Duodenal mucosa (tissue), 2 donors: ENCODE measurements around the gene PPM1J.

Experiments
- H3K27ac ChIP-seq: one replicate; pipeline ENCODE4 v1.7.0; 2013; ENCODE audit warnings: low read depth, low read length
- H3K27me3 ChIP-seq, 2 donors: one replicate each; pipeline ENCODE4 v1.7.0; 2013; ENCODE audit warnings: low read length in 2 of 2, control low read depth in 1 of 2; ENCODE audit not compliant: insufficient read depth in 2 of 2, control insufficient read depth in 1 of 2
- H3K36me3 ChIP-seq, 2 donors: one replicate each; pipeline ENCODE4 v1.7.0; 2013; ENCODE audit warnings: low read length in 2 of 2, control low read depth in 1 of 2; ENCODE audit not compliant: insufficient read depth in 2 of 2, control insufficient read depth in 1 of 2
- H3K4me1 ChIP-seq, 2 donors: one replicate each; pipeline ENCODE4 v1.7.0; 2013; ENCODE audit warnings: low read length in 2 of 2, control low read depth in 1 of 2; ENCODE audit not compliant: insufficient read depth in 2 of 2, control insufficient read depth in 1 of 2
- H3K4me3 ChIP-seq, 2 donors: one replicate each; pipeline ENCODE4 v1.7.0; 2013; ENCODE audit warnings: low read length in 2 of 2, low read depth in 1 of 2
- H3K9ac ChIP-seq, 2 donors: one replicate each; pipeline ENCODE4 v1.7.0; 2013; ENCODE audit warnings: low read length in 2 of 2, low read depth in 1 of 2
- H3K9me3 ChIP-seq, 2 donors: one replicate each; pipeline ENCODE4 v1.7.0; 2013; ENCODE audit warnings: low read length in 2 of 2, control low read depth in 1 of 2; ENCODE audit not compliant: control insufficient read depth in 1 of 2

Gene PPM1J

DNA sequence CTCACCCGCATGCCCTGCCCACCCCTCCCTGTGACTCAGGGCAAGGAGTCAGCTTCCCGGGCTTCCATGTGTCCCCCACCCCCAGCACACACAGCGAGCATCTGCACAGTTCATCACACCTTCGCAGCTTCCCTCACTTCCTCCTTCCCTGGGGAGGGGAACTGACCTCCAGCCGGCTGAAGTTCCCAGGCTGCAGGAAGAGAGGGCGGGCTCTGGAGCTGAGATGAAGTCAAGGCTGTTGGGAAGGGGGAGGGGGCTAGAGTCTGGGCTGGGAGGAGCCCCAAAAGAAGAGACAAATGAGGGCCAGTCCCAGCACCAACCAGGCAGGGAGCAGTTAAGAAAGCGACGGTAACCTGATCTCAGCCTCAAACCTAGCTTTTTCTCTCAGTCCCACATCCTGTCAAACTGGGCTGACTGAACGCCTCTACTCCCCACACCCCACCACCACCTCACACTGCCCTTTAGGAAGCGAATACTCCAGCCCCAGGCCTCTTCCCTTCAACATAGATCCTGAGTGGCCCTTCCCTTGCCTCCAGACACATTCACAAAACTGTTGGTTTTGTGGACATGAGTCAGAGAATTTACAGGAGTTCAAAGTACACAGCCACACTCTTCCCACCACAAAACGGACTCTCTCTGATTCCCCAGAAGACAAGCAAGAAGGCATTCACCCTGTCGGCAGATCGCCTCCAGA is 10.1 kb downstream of the PPM1J start:
- Histone ChIP-seq H3K4me3 (peak overlapping the region; percentile 82 to 85), H3K4me1 (peaks cover 49 to 58% of the 10 kb centered on the region in 2 donors), H3K27me3 (no peaks in the 10 kb centered on the region), H3K27ac (peak overlapping the region; percentile 93), H3K9me3 (no peaks in the 10 kb centered on the region), H3K9ac (peak overlapping the region; percentile 82 to 94), H3K36me3 (peaks cover 17 to 19% of the 10 kb centered on the region in 2 donors)

- Histone ChIP-seq H3K4me3 (peak overlapping the region; percentile 82 to 85), H3K9me3 (no peaks in the 10 kb centered on the region), H3K27me3 (no peaks in the 10 kb centered on the region), H3K9ac (peak overlapping the region; percentile 82 to 94), H3K4me1 (peaks cover 55 to 65% of the 10 kb centered on the region in 2 donors), H3K36me3 (peaks cover 17 to 19% of the 10 kb centered on the region in 2 donors), H3K27ac (peak overlapping the region; percentile 93)
These were observed 10.7 kb downstream of the PPM1J start for GRCh38 chr1:112704391-112704933.

DNA sequence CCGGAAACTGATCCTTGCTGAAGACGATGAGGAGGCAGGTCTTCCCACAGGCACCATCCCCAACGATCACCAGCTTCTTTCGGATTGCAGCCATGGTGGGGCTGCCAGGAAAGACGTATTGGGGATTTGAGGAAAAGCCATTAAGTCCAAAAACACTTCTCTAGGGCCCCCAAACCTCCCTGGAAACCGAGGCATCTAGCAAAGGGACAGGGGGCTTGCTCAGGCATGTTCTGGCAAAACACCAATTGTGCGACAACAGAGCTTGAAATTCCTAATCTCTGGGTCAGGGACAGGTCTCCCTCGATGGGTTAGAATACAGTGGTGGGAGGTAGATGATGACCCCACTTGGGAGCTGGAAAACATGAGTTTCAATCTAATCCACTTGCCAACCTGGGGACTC is 11.4 kb downstream of the PPM1J start:
- peak overlapping the region in 1 of 2 donors; percentile 85 for H3K4me3 ChIP-seq
- H3K9me3 ChIP-seq = no peaks in the 10 kb centered on the region
- no peak overlapping the region for H3K27ac ChIP-seq
- no peaks in the 10 kb centered on the region for H3K27me3 ChIP-seq
- peaks cover 17 to 19% of the 10 kb centered on the region in 2 donors for H3K36me3 ChIP-seq
- peak overlapping the region in 1 of 2 donors; percentile 94 for H3K9ac ChIP-seq
- H3K4me1 ChIP-seq = peaks cover 60 to 70% of the 10 kb centered on the region in 2 donors

- H3K27ac ChIP-seq = no peak overlapping the region
- peaks cover 17 to 29% of the 10 kb centered on the region in 2 donors for H3K36me3 ChIP-seq
- H3K9ac ChIP-seq = no peak overlapping the region
- H3K4me3 ChIP-seq = no peak overlapping the region
- H3K9me3 ChIP-seq = no peaks in the 10 kb centered on the region
- H3K4me1 ChIP-seq = peaks cover 67 to 77% of the 10 kb centered on the region in 2 donors
- no peaks in the 10 kb centered on the region for H3K27me3 ChIP-seq
These were observed 12.5 kb downstream of the PPM1J start for GRCh38 chr1:112702420-112703261.

DNA sequence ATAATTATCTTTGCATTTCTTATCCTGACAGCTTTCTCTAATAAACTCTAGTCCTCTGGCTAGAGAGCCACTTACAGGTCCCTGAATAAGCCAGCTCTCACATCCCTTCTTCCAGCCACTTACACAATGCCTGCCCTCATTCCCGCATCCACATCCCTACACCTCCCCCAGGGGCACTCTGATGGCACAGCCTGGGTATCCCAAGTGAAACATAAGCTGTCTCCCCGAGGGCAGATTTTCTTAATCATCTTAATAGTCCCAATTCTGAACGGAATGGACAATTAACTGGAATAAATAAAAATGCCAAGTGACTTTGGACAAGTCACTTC is 13.1 kb downstream of the PPM1J start:
- Histone ChIP-seq H3K27me3 (no peaks in the 10 kb centered on the region), H3K4me1 (peaks cover 65 to 74% of the 10 kb centered on the region in 2 donors), H3K9ac (no peak overlapping the region), H3K36me3 (peaks cover 17 to 31% of the 10 kb centered on the region in 2 donors), H3K9me3 (no peaks in the 10 kb centered on the region), H3K4me3 (no peak overlapping the region), H3K27ac (peak overlapping the region; percentile 13)

DNA sequence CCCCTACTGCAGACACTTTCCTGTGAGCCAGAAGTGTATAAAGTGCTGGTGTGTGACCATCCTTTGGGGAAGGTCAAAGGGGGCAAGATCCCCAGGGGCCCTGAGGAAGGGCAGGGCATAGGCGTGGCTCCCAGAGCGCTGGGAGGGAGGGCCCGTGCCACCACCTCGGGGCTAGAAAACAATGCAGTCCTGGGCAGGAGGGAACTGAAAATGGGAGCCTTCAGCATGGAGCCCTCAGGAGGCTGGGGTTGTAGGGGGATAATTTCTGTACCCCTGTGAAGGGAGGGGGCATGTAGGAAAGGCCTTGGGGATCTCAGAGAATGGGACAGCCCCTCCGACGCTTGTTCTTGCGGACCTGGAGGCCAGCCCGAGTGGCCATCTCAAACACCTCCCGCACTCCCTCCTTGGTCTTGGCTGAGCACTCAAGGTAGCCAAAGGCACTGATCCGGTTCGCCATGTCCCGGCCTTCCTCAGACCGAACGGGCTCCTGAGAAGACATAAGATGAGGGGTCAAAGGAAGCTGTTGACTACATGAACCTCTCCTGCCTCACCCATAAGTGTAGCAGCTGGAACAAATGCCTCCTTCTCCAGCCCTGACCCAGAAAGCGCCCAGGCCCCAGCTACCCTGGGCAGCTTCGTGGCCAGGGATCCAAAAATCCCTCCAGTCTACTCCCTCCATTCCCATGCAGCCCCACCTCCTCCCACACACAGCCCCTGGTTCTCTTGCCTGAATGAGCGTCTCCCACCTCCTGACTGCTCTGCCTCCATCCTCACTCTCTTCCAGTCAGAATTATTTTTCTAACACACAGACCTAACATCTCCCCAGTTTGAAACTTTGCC is 13.7 kb downstream of the PPM1J start:
- Histone ChIP-seq H3K27ac (peak overlapping the region; percentile 70), H3K4me3 (no peak overlapping the region), H3K9me3 (no peaks in the 10 kb centered on the region), H3K4me1 (peaks cover 65 to 74% of the 10 kb centered on the region in 2 donors), H3K36me3 (peaks cover 19 to 36% of the 10 kb centered on the region in 2 donors), H3K9ac (peak overlapping the region; percentile 27 to 54), H3K27me3 (no peaks in the 10 kb centered on the region)

GRCh38 chr1:112700290-112701226 is 14.6 kb downstream of the PPM1J start:
- peaks cover 22 to 43% of the 10 kb centered on the region in 2 donors for H3K36me3 ChIP-seq
- no peak overlapping the region for H3K4me3 ChIP-seq
- peak overlapping the region; percentile 85 for H3K27ac ChIP-seq
- peak overlapping the region; percentile 27 to 54 for H3K9ac ChIP-seq
- no peaks in the 10 kb centered on the region for H3K27me3 ChIP-seq
- H3K4me1 ChIP-seq = peaks cover 60 to 70% of the 10 kb centered on the region in 2 donors
- H3K9me3 ChIP-seq = no peaks in the 10 kb centered on the region

GRCh38 chr1:112699425-112700144 is 15.5 kb downstream of the PPM1J start:
- Histone ChIP-seq H3K4me3 (peak overlapping the region; percentile 20 to 28), H3K9me3 (no peaks in the 10 kb centered on the region), H3K9ac (peak overlapping the region; percentile 27 to 54), H3K27ac (peak overlapping the region; percentile 85), H3K36me3 (peaks cover 31 to 53% of the 10 kb centered on the region in 2 donors), H3K4me1 (peaks cover 50 to 64% of the 10 kb centered on the region in 2 donors), H3K27me3 (no peaks in the 10 kb centered on the region)
